MCF 10A (cell line): ENCODE data around the gene RHOU. TPM values are rescaled to one million over a fixed set of nuclear protein-coding genes. Genes with fewer than 3 reads are reported as not detected.

Experiments
- BruUV-seq: library from RNA; stranded (reverse); fragments of 400-500 nt; replicated peaks from 2 replicates; lab custom pipeline; 2021; lab: Mats Ljungman, UMichigan
- CTCF ChIA-PET: fragments of 300-600 bp; sonication (Branson Sonifier 250); formaldehyde crosslinking; extraction: SDS; loops from one replicate; lab custom pipeline; 2021; ENCODE audit warnings: antibody characterized with exemption, inconsistent platforms; lab: Yijun Ruan, JAX
- POLR2A ChIA-PET: fragments of 300-600, 350-650 bp; sonication (Branson Sonifier 250); formaldehyde crosslinking; extraction: SDS; loops from one replicate; lab custom pipeline; 2020; ENCODE audit warnings: antibody characterized with exemption, inconsistent platforms; lab: Yijun Ruan, JAX
- DNase-seq: peaks from one replicate; pipeline ENCODE4 v3.0.0-alpha.2; 2018; ENCODE audit not compliant: unreplicated experiment
- H3K27ac Mint-ChIP-seq: one replicate; pipeline ENCODE4 v1.8.0; 2022; ENCODE audit warnings: mild to moderate bottlenecking, low read depth, mixed read lengths; ENCODE audit not compliant: unreplicated experiment
- H3K27me3 Mint-ChIP-seq: one replicate; pipeline ENCODE4 v1.8.0; 2022; ENCODE audit warnings: mixed read lengths; ENCODE audit not compliant: insufficient read depth, unreplicated experiment
- H3K36me3 Mint-ChIP-seq: one replicate; pipeline ENCODE4 v1.8.0; 2022; ENCODE audit warnings: mild to moderate bottlenecking, moderate library complexity, mixed read lengths; ENCODE audit not compliant: insufficient read depth, unreplicated experiment
- H3K4me1 Mint-ChIP-seq: one replicate; pipeline ENCODE4 v1.8.0; 2022; ENCODE audit warnings: mixed read lengths; ENCODE audit not compliant: insufficient read depth, unreplicated experiment
- H3K4me3 Mint-ChIP-seq: one replicate; pipeline ENCODE4 v1.8.0; 2022; ENCODE audit warnings: mild to moderate bottlenecking, moderate library complexity, mixed read lengths; ENCODE audit not compliant: unreplicated experiment
- H3K9me3 Mint-ChIP-seq: one replicate; pipeline ENCODE4 v1.8.0; 2022; ENCODE audit warnings: mixed read lengths; ENCODE audit not compliant: unreplicated experiment
- CTCF ChIP-seq: fragments of 200-600 bp; IDR thresholded peaks from one replicate; pipeline ENCODE4 v1.8.0; 2022; ENCODE audit warnings: antibody characterized with exemption, mild to moderate bottlenecking; ENCODE audit not compliant: unreplicated experiment
- intact Hi-C: fragments of 100-400 bp; cut with micrococcal nuclease; formaldehyde crosslinking; loops from 2 replicates; pipeline ENCODE4 v1.14.1; 2022
- total RNA-seq: library from RNA; stranded (reverse); gene quantifications from 2 replicates; pipeline ENCODE4 v1.2.3, GENCODE V29; 2022

The RHOU gene
- total RNA-seq, 1 experiment from 2014 or later = 2.1 TPM

DNA sequence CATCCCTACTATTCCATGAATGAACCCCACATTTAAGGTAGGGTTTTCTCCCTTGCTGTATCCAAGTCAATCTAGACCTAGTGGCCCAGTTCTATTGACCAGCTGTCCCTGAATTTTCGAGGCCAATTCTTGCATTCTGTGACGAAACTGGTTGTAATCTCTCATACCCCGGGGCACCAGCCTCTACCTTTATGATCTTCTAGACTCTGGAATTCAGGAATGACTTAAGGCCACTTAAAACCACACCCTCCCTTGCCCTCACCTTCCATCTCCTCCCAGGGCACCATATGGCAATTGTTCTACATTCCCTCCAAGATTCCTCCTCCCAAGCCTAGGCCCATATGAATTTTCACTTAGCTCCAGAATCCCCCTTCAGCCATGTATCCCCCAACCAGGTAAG lies 48.9 kb downstream of the RHOU start:
- Mint-ChIP-seq H3K27ac (no peak overlapping the region), H3K36me3 (no peaks in the 10 kb centered on the region), H3K9me3 (peaks cover 7% of the 10 kb centered on the region), H3K4me1 (peaks cover 11% of the 10 kb centered on the region), H3K27me3 (peaks cover 16% of the 10 kb centered on the region), H3K4me3 (no peak overlapping the region)
- CTCF ChIA-PET = interaction anchor here (0.6 to 1.9 kb wide), 7 partner anchors 8 to 443 kb away, joined by 3 to 8 read pairs (median 4); partner anchors contain the start of gene RHOU
- TF ChIP-seq CTCF = no peak
- POLR2A ChIA-PET = interaction anchor here (0.7 kb wide), 1 partner anchor 26 kb away, joined by 4 read pairs; no protein-coding TSS in a partner anchor
- no peak for DNase-seq
- intact Hi-C loops = no loop called here
- BruUV-seq = no TSS peak

DNA sequence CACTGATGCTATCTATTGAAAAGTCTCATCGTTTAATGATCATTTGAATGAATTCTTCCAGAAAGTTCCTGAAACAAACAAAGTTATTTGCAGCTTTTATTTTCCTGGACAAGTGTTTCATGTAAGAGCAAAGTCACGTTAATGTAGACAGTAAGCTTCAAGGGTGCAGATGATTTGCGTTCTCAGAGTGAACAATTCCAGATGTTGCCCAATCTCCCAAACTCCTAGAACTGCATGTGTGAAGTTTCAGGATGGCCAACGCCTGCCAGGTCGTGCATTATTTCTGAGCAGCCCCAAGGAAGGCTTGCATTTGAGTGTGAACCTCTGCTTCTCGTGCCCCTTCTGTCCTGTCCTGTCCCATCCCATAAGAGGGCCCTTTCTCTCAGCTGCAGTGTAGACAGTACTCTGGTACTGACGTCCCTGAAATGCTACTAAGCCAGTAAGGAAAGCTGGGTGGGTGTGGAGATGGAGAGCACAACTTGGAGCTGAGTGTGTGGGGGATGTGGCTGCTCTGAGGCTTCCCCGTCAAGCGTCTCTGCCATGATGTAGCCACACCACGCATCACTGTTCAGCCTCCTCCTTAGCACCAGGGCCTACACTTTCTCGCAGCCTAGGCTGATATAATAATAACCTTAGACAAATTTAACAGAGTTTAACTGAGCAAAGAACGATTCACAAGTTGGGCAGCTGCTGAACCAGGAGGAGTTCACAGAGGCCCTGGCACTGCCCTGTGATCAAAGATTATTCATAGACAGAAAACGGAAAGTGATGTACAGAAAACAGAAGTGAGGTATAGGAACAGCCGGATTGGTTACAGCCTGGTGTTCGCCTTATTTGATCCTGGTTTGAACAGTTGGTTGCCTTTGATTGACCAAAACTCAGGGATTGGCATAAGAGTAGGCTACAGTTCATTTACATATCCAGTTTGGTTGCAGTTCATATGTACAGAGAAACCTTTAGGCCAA lies 50.4 kb downstream of the RHOU start:
- Mint-ChIP-seq H3K4me1 (peaks cover 11% of the 10 kb centered on the region), H3K27me3 (peaks cover 16% of the 10 kb centered on the region), H3K36me3 (no peaks in the 10 kb centered on the region), H3K9me3 (peaks cover 7% of the 10 kb centered on the region), H3K4me3 (no peak overlapping the region), H3K27ac (no peak overlapping the region)
- intact Hi-C loops = no loop called here
- CTCF ChIA-PET = interaction anchor here (0.5 to 1.9 kb wide), 7 partner anchors 10 to 464 kb away, joined by 3 to 8 read pairs (median 4); no protein-coding TSS in a partner anchor
- BruUV-seq = no TSS peak
- no peak for TF ChIP-seq CTCF
- DNase-seq = no peak
- POLR2A ChIA-PET = interaction anchor here (0.7 to 0.9 kb wide), 2 partner anchors 13 to 15 kb away, joined by 3 to 4 read pairs; no protein-coding TSS in a partner anchor

DNA sequence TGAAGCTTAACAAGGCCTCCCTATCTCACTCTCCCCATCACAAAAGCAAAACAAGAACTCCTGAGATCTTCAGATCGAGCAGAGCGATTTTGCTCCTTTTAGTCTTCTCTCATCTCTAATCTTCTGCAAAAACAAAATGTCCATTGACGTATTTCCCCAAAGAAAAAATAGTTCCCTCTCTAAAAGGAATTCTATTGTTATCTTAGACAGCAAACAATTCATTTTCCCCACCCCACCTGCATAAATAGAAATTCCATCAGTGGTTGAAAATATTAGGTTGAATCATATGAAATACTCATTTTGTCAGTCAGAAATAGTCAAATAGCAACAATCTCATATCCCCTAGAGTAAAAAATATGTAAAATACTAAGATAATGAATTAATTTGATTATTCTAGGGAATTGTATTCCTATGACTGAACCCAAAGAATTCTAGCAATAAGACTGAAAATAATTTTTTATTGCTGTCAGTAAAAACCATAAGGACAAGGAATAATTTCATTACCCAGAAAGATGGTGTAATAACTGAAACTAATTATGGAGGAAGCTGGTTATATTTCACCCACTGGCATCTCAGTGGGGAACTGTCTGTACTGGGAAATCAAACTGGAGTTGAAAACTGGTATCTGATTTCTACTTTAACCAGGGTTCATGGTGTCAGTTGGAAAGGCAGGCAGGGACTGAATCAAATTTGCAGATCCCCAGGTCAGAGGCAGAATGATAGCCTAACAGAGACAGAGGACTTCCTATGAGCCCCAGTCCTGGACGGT lies 51.3 kb downstream of the RHOU start:
- Mint-ChIP-seq H3K4me3 (no peak overlapping the region), H3K27ac (no peak overlapping the region), H3K4me1 (peaks cover 11% of the 10 kb centered on the region), H3K9me3 (peaks cover 7% of the 10 kb centered on the region), H3K27me3 (peaks cover 16% of the 10 kb centered on the region), H3K36me3 (no peaks in the 10 kb centered on the region)
- no peak for TF ChIP-seq CTCF
- ChIA-PET CTCF (interaction anchor here (0.5 kb wide), 1 partner anchor 407 kb away, joined by 4 read pairs; no protein-coding TSS in a partner anchor), POLR2A (interaction anchor here (0.6 kb wide), 1 partner anchor 116 kb away, joined by 3 read pairs; no protein-coding TSS in a partner anchor)
- DNase-seq = no peak
- no TSS peak for BruUV-seq
- intact Hi-C loops = no loop called here
